A549 (cell line): ENCODE data around the gene ATF7IP. TPM values are rescaled to one million over a fixed set of nuclear protein-coding genes. Genes with fewer than 3 reads are reported as not detected.

Experiments used
- ATAC-seq, 2 experiments: fragments of 200-7000 bp in 1 of 2; fragments of >200 bp in 1 of 2; cut with Nextera tagmentation in 1 of 2; cut with Tn5 transposase in 1 of 2; 3 replicates each; pipeline versions ENCODE4 v1.8.0 to v1.9.1; 2018 to 2020; ENCODE audit warnings: mild to moderate bottlenecking in 1 of 2, moderate library complexity in 1 of 2
- CTCF ChIA-PET: fragments of 300-600 bp; sonication (Branson Sonifier 250); formaldehyde crosslinking; extraction: SDS; loops from one replicate; lab custom pipeline; 2021; ENCODE audit warnings: antibody characterized with exemption, inconsistent platforms; lab: Yijun Ruan, JAX
- POLR2A ChIA-PET: fragments of 350-600 bp; formaldehyde crosslinking; extraction: SDS; loops from one replicate; lab custom pipeline; 2021; ENCODE audit warnings: antibody characterized with exemption, inconsistent platforms; lab: Yijun Ruan, JAX
- DNase-seq, 2 experiments: peaks; one replicate each; pipeline versions ENCODE4 v3.0.0 to v3.0.0-alpha.2; 2011 to 2016; ENCODE audit warnings: low read depth in 1 of 2, low spot score in 1 of 2
- FAIRE-seq: peaks from 2 replicates; lab custom pipeline; 2011; peaks lifted over from hg19 to GRCh38; lab: Jason Lieb, UNC
- H3K27ac ChIP-seq, 2 experiments: fragments of >200 bp; sonication (Bioruptor Twin); formaldehyde crosslinking; 3 replicates each; pipeline ENCODE4 v1.5.1; 2016 to 2017
- H3K4me1 ChIP-seq: fragments of >200 bp; sonication (Bioruptor Twin); formaldehyde crosslinking; 3 replicates; pipeline ENCODE4 v1.6.1; 2016
- H3K4me2 ChIP-seq: fragments of >200 bp; sonication (Bioruptor Twin); formaldehyde crosslinking; 3 replicates; pipeline ENCODE4 v1.6.1; 2016
- H3K4me3 ChIP-seq: fragments of >200 bp; sonication (Bioruptor Twin); formaldehyde crosslinking; 3 replicates; pipeline ENCODE4 v1.5.1; 2016
- H3K9me3 ChIP-seq: fragments of >200 bp; sonication (Bioruptor Twin); formaldehyde crosslinking; 3 replicates; pipeline ENCODE4 v1.6.1; 2016
- CBX8 ChIP-seq: fragments of 200-600 bp; sonication (generic); IDR thresholded peaks from 2 replicates; pipeline ENCODE4 v1.6.1; 2016
- CEBPB ChIP-seq, 2 experiments: fragments of >200 bp in 1 of 2; sonication (Bioruptor Twin) in 1 of 2; formaldehyde crosslinking in 1 of 2; IDR thresholded peaks; 2 replicates each; pipeline ENCODE4 v1.6.1; 2012 to 2016
- CHD4 ChIP-seq: fragments of 200-600 bp; sonication (generic); IDR thresholded peaks from 2 replicates; pipeline ENCODE4 v1.6.1; 2016; ENCODE audit warnings: antibody characterized with exemption, mild to moderate bottlenecking, borderline replicate concordance
- EHF ChIP-seq: fragments of 250-450 bp; sonication (Bioruptor Pico); IDR thresholded peaks from 2 replicates; pipeline ENCODE4 v1.5.0; 2020; ENCODE audit warnings: mild to moderate bottlenecking
- ELK1 ChIP-seq: fragments of 150-350 bp; IDR thresholded peaks from 2 replicates; pipeline ENCODE4 v1.6.1; 2014; ENCODE audit warnings: low read depth, mild to moderate bottlenecking, low read length
- EP300 ChIP-seq, 2 experiments: fragments of >200 bp; sonication (Bioruptor Twin); formaldehyde crosslinking; IDR thresholded peaks; 2 replicates in 1 of 2; 3 replicates in 1 of 2; pipeline ENCODE4 v1.6.1; 2016 to 2017
- FOXS1 ChIP-seq: fragments of 250-450 bp; sonication (Bioruptor Pico); IDR thresholded peaks from 2 replicates; pipeline ENCODE4 v1.5.0; 2020; ENCODE audit warnings: mild to moderate bottlenecking, moderate library complexity
- HDAC2 ChIP-seq: fragments of 200-600 bp; sonication (generic); IDR thresholded peaks from 2 replicates; pipeline ENCODE4 v1.6.1; 2016
- HES2 ChIP-seq: fragments of >200 bp; sonication (Bioruptor Twin); formaldehyde crosslinking; IDR thresholded peaks from 2 replicates; pipeline ENCODE4 v1.6.1; 2016
- HMGXB4 ChIP-seq: fragments of 250-450 bp; sonication (Bioruptor Pico); IDR thresholded peaks from 2 replicates; pipeline ENCODE4 v1.5.0; 2021; ENCODE audit warnings: mild to moderate bottlenecking, moderate library complexity, borderline replicate concordance
- HOXB13 ChIP-seq: fragments of 250-450 bp; sonication (Bioruptor Pico); IDR thresholded peaks from 2 replicates; pipeline ENCODE4 v1.5.0; 2020; ENCODE audit warnings: low read depth, mild to moderate bottlenecking, moderate library complexity
- HOXB5 ChIP-seq: fragments of 250-450 bp; sonication (Bioruptor Pico); IDR thresholded peaks from 2 replicates; pipeline ENCODE4 v1.5.0; 2020; ENCODE audit warnings: mild to moderate bottlenecking, moderate library complexity
- JUN ChIP-seq, 2 experiments: fragments of >200 bp; sonication (Bioruptor Twin); formaldehyde crosslinking; IDR thresholded peaks; 2 replicates in 1 of 2; 3 replicates in 1 of 2; pipeline ENCODE4 v1.6.1; 2016 to 2017
- KDM5A ChIP-seq: fragments of 200-600 bp; sonication (generic); IDR thresholded peaks from 2 replicates; pipeline ENCODE4 v1.6.1; 2016; ENCODE audit warnings: antibody characterized with exemption, mild to moderate bottlenecking
- MAX ChIP-seq: IDR thresholded peaks from 2 replicates; pipeline ENCODE4 v1.6.1; 2012
- MAZ ChIP-seq: fragments of 150-350 bp; IDR thresholded peaks from 2 replicates; pipeline ENCODE4 v1.6.1; 2014; ENCODE audit warnings: antibody characterized with exemption, low read depth, low read length, borderline replicate concordance
- NFE2L2 ChIP-seq: fragments of 150-350 bp; conservative IDR thresholded peaks from 2 replicates; pipeline ENCODE4 v1.6.1; 2014; ENCODE audit warnings: low read length
- NPAS2 ChIP-seq: fragments of 250-450 bp; sonication (Bioruptor Pico); IDR thresholded peaks from 2 replicates; pipeline ENCODE4 v1.8.0; 2022; ENCODE audit warnings: mild to moderate bottlenecking, moderate library complexity, borderline replicate concordance
- RARB ChIP-seq: fragments of 250-450 bp; sonication (Bioruptor Pico); IDR thresholded peaks from 2 replicates; pipeline ENCODE4 v1.8.0; 2021; ENCODE audit warnings: mild to moderate bottlenecking, moderate library complexity
- REST ChIP-seq: fragments of 200-600 bp; sonication (generic); IDR thresholded peaks from 2 replicates; pipeline ENCODE4 v1.6.1; 2016; ENCODE audit warnings: antibody characterized with exemption, mild to moderate bottlenecking, moderate library complexity
- RNF2 ChIP-seq: fragments of 200-600 bp; sonication (generic); IDR thresholded peaks from 2 replicates; pipeline ENCODE4 v1.6.1; 2016; ENCODE audit warnings: low read depth, mild to moderate bottlenecking, antibody characterized with exemption, moderate library complexity, borderline replicate concordance
- TFCP2L1 ChIP-seq: fragments of 250-450 bp; sonication (Bioruptor Pico); IDR thresholded peaks from 2 replicates; pipeline ENCODE4 v1.5.0; 2021; ENCODE audit warnings: mild to moderate bottlenecking
- ZFP36 ChIP-seq: fragments of 450-650 bp; IDR thresholded peaks from 2 replicates; pipeline ENCODE4 v1.6.1; 2014; ENCODE audit warnings: borderline replicate concordance; ENCODE audit not compliant: partially characterized antibody
- ZSCAN20 ChIP-seq: fragments of 250-450 bp; sonication (Bioruptor Pico); IDR thresholded peaks from 2 replicates; pipeline ENCODE4 v1.8.0; 2022; ENCODE audit warnings: mild to moderate bottlenecking, moderate library complexity
- WGBS: methylation state at CpG from one replicate; pipeline ENCODE4 v1.1.6; 2017; ENCODE audit errors: missing lambda C conversion rate; 5-methylcytosine and 5-hydroxymethylcytosine counted together
- polyA plus RNA-seq, 4 experiments: library from polyadenylated mRNA; depleted of rRNA in 3 of 4; stranded (reverse); fragments of >200 nt; fragmentation: RNase III in 1 of 4; extraction: RNeasy Plus Mini Kit Qiagen cat#74134 plus additional on column Dnase treatment in 1 of 4; gene quantifications; 2 replicates in 3 of 4; 3 replicates in 1 of 4; pipeline ENCODE4 v1.2.3, GENCODE V29; 2011 to 2017

The ATF7IP gene
- polyA plus RNA-seq, 2 of the 4 experiments (the other 2 are of a cell fraction), result 5.6 to 14.2 TPM

- no peak for TF ChIP-seq REST
- TF ChIP-seq NFE2L2, result no peak
- no peak for TF ChIP-seq EP300 (IDR thresholded peaks at IDR 0.05)
- no peak for TF ChIP-seq KDM5A
- TF ChIP-seq HOXB13 (CRISPR knock-in tag), result no peak
- no peak for TF ChIP-seq HOXB5 (CRISPR knock-in tag)
- no peak for TF ChIP-seq RARB (CRISPR knock-in tag)
- no peak for TF ChIP-seq RNF2
- no peak for TF ChIP-seq TFCP2L1 (CRISPR knock-in tag)
- no peak for TF ChIP-seq EHF (CRISPR knock-in tag)
- H3K4me3 ChIP-seq, result no peak overlapping the region
- 91% methylated on average over 4 of the region's 4 CpGs for WGBS
- FAIRE-seq (no peak), ATAC-seq (no peak), DNase-seq (no peak)
- H3K27ac ChIP-seq, result no peak overlapping the region
- CTCF ChIA-PET, result no interaction called here
- POLR2A ChIA-PET, result no interaction called here
- H3K4me2 ChIP-seq, result no peak overlapping the region
- no peaks in the 10 kb centered on the region for H3K4me1 ChIP-seq
- peaks cover 11% of the 10 kb centered on the region for H3K9me3 ChIP-seq
These were observed 57.2 kb downstream of the ATF7IP start for GRCh38 chr12:14422516-14423230.

GRCh38 chr12:14424545-14424944 is 59.1 kb downstream of the ATF7IP start:
- WGBS, result 92% methylated on average over 3 of the region's 3 CpGs
- Histone ChIP-seq H3K9me3 (peaks cover 11% of the 10 kb centered on the region), H3K4me2 (no peak overlapping the region), H3K4me3 (no peak overlapping the region)
- ChIA-PET POLR2A (no interaction called here), CTCF (no interaction called here)
- FAIRE-seq (no peak), ATAC-seq (no peak), DNase-seq (no peak)
- no peak for TF ChIP-seq ZSCAN20
- TF ChIP-seq ELK1, result no peak
- TF ChIP-seq MAZ, result no peak
- no peak for TF ChIP-seq HMGXB4 (CRISPR knock-in tag)
- TF ChIP-seq JUN (IDR thresholded peaks at IDR 0.05), result no peak
- TF ChIP-seq HOXB13 (CRISPR knock-in tag), result no peak
- no peak for TF ChIP-seq MAX
- TF ChIP-seq FOXS1 (CRISPR knock-in tag), result no peak
- TF ChIP-seq NPAS2, result no peak
- no peak for TF ChIP-seq ZFP36
- TF ChIP-seq KDM5A, result no peak
- no peak for TF ChIP-seq HDAC2
- TF ChIP-seq HOXB5 (CRISPR knock-in tag), result no peak
- no peak for TF ChIP-seq CHD4
- TF ChIP-seq CEBPB (IDR thresholded peaks at IDR 0.05), result no peak
- TF ChIP-seq CBX8, result no peak
- no peak for TF ChIP-seq HES2
- TF ChIP-seq, all 56 proteins: peak for 0
- H3K27ac ChIP-seq, result no peak overlapping the region
- H3K4me1 ChIP-seq, result no peaks in the 10 kb centered on the region
